Transverse colon (tissue), 4 donors: Measurements from ENCODE around the gene NFYC. TPM values are rescaled to one million over a fixed set of nuclear protein-coding genes. Genes with fewer than 3 reads are reported as not detected.

Experiments
- DNase-seq: peaks from one replicate; pipeline ENCODE4 v3.0.0-alpha.2; 2019
- H3K27ac ChIP-seq, 4 donors: fragments of 200-600 bp; sonication (generic); 2 replicates each; pipeline ENCODE4 v1.5.1; 2016 to 2018; ENCODE audit warnings: inconsistent platforms in 4 of 4
- H3K27me3 ChIP-seq: fragments of 200-600 bp; sonication (generic); 2 replicates; pipeline ENCODE4 v1.5.1; 2017; ENCODE audit warnings: inconsistent platforms
- H3K36me3 ChIP-seq, 4 donors: fragments of 200-600 bp; sonication (generic); 2 replicates each; pipeline ENCODE4 v1.5.1; 2017 to 2019; ENCODE audit warnings: inconsistent platforms in 4 of 4
- H3K4me1 ChIP-seq, 4 donors: fragments of 200-600 bp; sonication (generic); 2 replicates each; pipeline ENCODE4 v1.5.1; 2017 to 2020; ENCODE audit warnings: inconsistent platforms in 4 of 4
- H3K4me3 ChIP-seq, 4 donors: fragments of 200-600 bp; sonication (generic); 1 replicate in 1 of 4; 2 replicates in 3 of 4; pipeline versions ENCODE4 v1.5.1 to v1.6.1; 2017 to 2019; ENCODE audit warnings: inconsistent platforms in 4 of 4
- H3K9me3 ChIP-seq, 2 donors: fragments of 200-600 bp; sonication (generic); 2 replicates each; pipeline ENCODE4 v1.5.1; 2017 to 2019; ENCODE audit warnings: inconsistent platforms in 2 of 2
- EP300 ChIP-seq: sonication (generic); formaldehyde crosslinking; IDR thresholded peaks from one replicate; pipeline ENCODE4 v1.6.1; 2017; ENCODE audit warnings: antibody characterized with exemption, low read depth
- POLR2A ChIP-seq: fragments of 450-650 bp; IDR thresholded peaks from one replicate; pipeline ENCODE4 v1.6.1; 2016; ENCODE audit warnings: antibody characterized with exemption, mild to moderate bottlenecking, moderate library complexity
- POLR2AphosphoS5 ChIP-seq, 3 donors: sonication (generic); formaldehyde crosslinking; IDR thresholded peaks; one replicate each; pipeline ENCODE4 v1.6.1; 2016; ENCODE audit warnings: antibody characterized with exemption in 3 of 3
- WGBS, 2 donors: methylation state at CpG; one replicate each; pipeline ENCODE4 v1.1.5; 2018; ENCODE audit warnings: low coverage in 1 of 2; 5-methylcytosine and 5-hydroxymethylcytosine counted together
- in situ Hi-C, 4 donors: fragments of 200-750 bp; cut with MboI; loops; one replicate each; pipeline versions ENCODE4 v1.15.0 to v1.15.1; 2017; ENCODE audit warnings: low sequenced_read_pairs in 3 of 4, low pct_ligation_motif_present in 1 of 4, low pct_unique_long_range_greater_than_20kb in 1 of 4
- intact Hi-C: fragments of 100-400 bp; cut with DNase I; formaldehyde crosslinking; loops from one replicate; pipeline ENCODE4 v1.15.1; 2023; ENCODE audit warnings: low total_unique reads
- total RNA-seq, 4 donors: library from RNA; depleted of rRNA; stranded (reverse); fragments of >200 nt; gene quantifications; one replicate each; pipeline ENCODE4 v1.1.0, GENCODE V29; 2016
- TF ChIP-seq, protein P1 (sequence below), 5 experiments: fragments of 200-600 bp in 3 of 5; fragments of 450-650 bp in 2 of 5; sonication (generic) in 3 of 5; IDR thresholded peaks; 1 replicate in 2 of 5; 2 replicates in 3 of 5; pipeline ENCODE4 v1.5.1; 2016 to 2017; ENCODE audit warnings: antibody characterized with exemption in 5 of 5, inconsistent platforms in 3 of 5, mild to moderate bottlenecking in 2 of 5, moderate library complexity in 1 of 5

The NFYC gene
- total RNA-seq, 4 donors from 2014 or later = 34.4 to 101 (median 76.4) TPM

DNA sequence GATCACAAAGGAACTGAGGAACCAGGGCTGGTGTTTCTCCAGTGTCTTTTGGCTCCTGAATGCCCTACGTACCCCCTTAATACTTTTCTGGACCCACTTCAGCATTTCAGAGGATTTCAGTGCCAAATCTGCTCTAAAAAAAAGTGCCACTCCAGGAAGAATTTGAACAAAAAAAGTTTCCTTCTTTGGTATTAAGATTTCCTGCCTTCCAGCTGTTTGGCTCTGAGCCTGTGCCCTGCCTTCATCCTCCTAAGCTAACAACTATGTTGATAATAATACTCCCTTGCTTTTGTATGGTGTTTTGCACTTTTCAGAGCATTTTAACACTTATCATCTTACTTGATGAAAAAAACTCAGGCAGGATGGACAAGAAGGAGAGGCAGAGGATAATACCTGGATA lies 15.0 kb upstream of the NFYC start:
- TF ChIP-seq, protein P1, sequence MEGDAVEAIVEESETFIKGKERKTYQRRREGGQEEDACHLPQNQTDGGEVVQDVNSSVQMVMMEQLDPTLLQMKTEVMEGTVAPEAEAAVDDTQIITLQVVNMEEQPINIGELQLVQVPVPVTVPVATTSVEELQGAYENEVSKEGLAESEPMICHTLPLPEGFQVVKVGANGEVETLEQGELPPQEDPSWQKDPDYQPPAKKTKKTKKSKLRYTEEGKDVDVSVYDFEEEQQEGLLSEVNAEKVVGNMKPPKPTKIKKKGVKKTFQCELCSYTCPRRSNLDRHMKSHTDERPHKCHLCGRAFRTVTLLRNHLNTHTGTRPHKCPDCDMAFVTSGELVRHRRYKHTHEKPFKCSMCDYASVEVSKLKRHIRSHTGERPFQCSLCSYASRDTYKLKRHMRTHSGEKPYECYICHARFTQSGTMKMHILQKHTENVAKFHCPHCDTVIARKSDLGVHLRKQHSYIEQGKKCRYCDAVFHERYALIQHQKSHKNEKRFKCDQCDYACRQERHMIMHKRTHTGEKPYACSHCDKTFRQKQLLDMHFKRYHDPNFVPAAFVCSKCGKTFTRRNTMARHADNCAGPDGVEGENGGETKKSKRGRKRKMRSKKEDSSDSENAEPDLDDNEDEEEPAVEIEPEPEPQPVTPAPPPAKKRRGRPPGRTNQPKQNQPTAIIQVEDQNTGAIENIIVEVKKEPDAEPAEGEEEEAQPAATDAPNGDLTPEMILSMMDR (IDR thresholded peaks at IDR 0.05) = no peak
- TF ChIP-seq EP300 = no peak
- TF ChIP-seq POLR2A = no peak
- TF ChIP-seq POLR2AphosphoS5 (IDR thresholded peaks at IDR 0.05) = no peak
- 50 to 58% methylated on average over 1 of the region's 1 CpG for WGBS, 2 donors
- DNase-seq = no peak
- Histone ChIP-seq H3K27ac (no peak overlapping the region), H3K27me3 (no peaks in the 10 kb centered on the region), H3K4me1 (no peaks in the 10 kb centered on the region), H3K9me3 (no peaks in the 10 kb centered on the region), H3K36me3 (no peaks in the 10 kb centered on the region), H3K4me3 (no peak overlapping the region)
- in situ Hi-C loops = loop anchor here in 1 of 4 donors (10.0 kb wide), 1 partner anchor 62 kb away; no protein-coding TSS in a partner anchor
- intact Hi-C loops = no loop called here

DNA sequence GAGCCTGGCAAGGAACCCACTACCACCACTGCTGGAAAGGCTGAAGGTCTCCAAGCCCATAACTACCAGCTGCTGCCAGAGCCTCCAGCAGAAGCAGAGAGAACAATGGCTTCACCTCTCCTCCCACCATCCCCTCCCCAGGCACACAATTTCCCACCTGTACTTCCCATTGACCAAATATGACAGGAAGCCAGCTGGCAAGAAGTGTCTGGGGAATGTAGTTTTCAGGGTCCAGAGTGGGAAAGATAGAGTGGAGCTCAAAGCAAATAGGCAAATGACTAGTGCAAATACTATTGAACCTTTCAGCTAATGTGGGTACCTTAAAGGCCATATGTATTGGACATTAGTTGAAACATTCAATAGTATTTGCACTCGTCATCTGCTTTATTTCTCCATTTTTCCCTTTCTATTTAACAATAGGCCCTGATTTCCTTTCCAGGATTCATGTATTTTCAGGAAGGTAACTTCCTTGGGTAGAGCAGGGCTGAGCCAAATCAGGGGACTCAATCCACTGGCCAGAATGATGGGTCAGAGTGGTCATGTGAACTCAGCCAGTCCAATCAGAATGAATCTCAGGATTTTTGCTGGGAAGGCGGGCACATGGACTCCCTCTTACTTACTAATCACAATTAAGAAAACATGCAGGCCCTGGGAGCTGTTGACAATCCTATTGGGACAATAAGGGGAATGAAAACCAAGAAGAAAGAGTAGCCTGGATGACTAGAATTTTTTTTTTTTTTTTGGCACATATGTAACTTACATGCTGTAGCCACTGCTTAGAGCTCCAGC lies 12.1 kb upstream of the NFYC start:
- TF ChIP-seq, protein P1 (IDR thresholded peaks at IDR 0.05) = no peak
- TF ChIP-seq EP300 = no peak
- TF ChIP-seq POLR2AphosphoS5 (IDR thresholded peaks at IDR 0.05) = no peak
- TF ChIP-seq POLR2A = no peak
- DNase-seq = no peak
- Histone ChIP-seq H3K9me3 (no peaks in the 10 kb centered on the region), H3K36me3 (no peaks in the 10 kb centered on the region), H3K27me3 (no peaks in the 10 kb centered on the region), H3K4me1 (no peaks in the 10 kb centered on the region), H3K4me3 (no peak overlapping the region), H3K27ac (no peak overlapping the region)
- intact Hi-C loops = no loop called here
- in situ Hi-C loops = loop anchor here in 1 of 4 donors (10.0 kb wide), 1 partner anchor 65 kb away; no protein-coding TSS in a partner anchor
- 89 to 92% methylated on average over 2 of the region's 2 CpGs for WGBS, 2 donors

DNA sequence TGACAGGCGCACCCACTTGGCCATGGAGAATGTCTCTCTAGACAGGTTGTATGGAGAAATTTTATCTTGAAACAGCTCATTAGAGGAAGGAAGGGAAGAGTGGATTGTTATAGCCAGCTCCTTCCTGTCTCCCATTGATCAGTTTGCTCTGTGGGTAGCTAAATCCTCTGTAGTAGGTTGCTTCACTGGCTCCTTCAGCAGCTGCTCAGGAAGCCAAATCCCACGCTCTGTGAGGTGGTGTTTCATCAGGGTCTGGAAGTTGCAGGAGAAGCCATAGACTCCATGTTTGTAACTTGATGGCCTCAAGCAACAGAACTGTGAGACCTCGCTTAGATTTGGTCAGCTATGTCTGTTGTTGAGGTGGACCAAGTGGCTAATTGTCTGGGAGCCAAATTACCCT lies 6.8 kb upstream of the NFYC start:
- TF ChIP-seq, protein P1 (IDR thresholded peaks at IDR 0.05) = no peak
- TF ChIP-seq EP300 = no peak
- TF ChIP-seq POLR2AphosphoS5 (IDR thresholded peaks at IDR 0.05) = no peak
- no peak for TF ChIP-seq POLR2A
- Histone ChIP-seq H3K27ac (no peak overlapping the region), H3K27me3 (no peaks in the 10 kb centered on the region), H3K36me3 (peaks cover 0 to 6% (median 0%) of the 10 kb centered on the region in 4 donors), H3K4me3 (no peak overlapping the region), H3K9me3 (no peaks in the 10 kb centered on the region), H3K4me1 (no peaks in the 10 kb centered on the region)
- in situ Hi-C loops = no loop called here
- DNase-seq = no peak
- 86 to 97% methylated on average over 1 to 3 of the region's 3 CpGs for WGBS, 2 donors
- intact Hi-C loops = no loop called here

DNA sequence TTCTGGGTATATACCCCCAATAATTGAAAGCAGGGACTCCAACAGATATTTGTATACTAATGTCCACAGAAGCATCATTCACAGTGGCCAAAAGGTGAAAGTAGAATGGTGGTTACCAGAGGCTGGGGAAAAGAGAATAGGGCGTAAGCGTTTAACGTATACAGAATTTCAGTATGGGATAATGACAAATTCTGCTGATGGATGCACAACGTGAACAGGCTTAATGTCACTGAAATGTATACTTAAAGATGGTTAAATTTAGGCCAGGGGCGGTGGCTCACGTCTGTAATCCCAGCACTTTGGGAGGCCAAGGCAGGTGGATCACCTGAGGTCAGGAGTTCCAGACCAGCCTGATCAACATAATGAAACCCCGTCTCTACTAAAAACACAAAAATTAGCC lies 4.4 kb upstream of the NFYC start:
- Histone ChIP-seq H3K4me1 (peaks cover 0 to 13% (median 5%) of the 10 kb centered on the region in 4 donors), H3K27ac (no peak overlapping the region), H3K36me3 (peaks cover 0 to 6% (median 0%) of the 10 kb centered on the region in 4 donors), H3K27me3 (no peaks in the 10 kb centered on the region), H3K4me3 (no peak overlapping the region), H3K9me3 (no peaks in the 10 kb centered on the region)
- intact Hi-C loops = no loop called here
- no peak for TF ChIP-seq POLR2A
- TF ChIP-seq POLR2AphosphoS5 (IDR thresholded peaks at IDR 0.05) = no peak
- no peak for TF ChIP-seq EP300
- TF ChIP-seq, protein P1 (IDR thresholded peaks at IDR 0.05) = no peak
- in situ Hi-C loops = no loop called here
- no peak for DNase-seq
- WGBS, 2 donors = 91% methylated on average over 5 to 7 of the region's 7 CpGs
